OCI-LY3 (cell line): ENCODE data around the gene IQGAP2.

Experiments used
- H2AFZ ChIP-seq: fragments of 200-600, 300-600 bp; shearing (Covaris generic); 2 replicates; pipeline ENCODE4 v1.6.0; 2014; ENCODE audit warnings: antibody characterized with exemption, low read depth, low read length
- H3K27ac ChIP-seq: fragments of 200-600, 300-600 bp; sonication (generic); 2 replicates; pipeline ENCODE4 v1.5.1; 2014; ENCODE audit warnings: mild to moderate bottlenecking, low read length, moderate library complexity, mixed read lengths
- H3K27me3 ChIP-seq: fragments of 200-600, 300-600 bp; sonication (generic); 2 replicates; pipeline ENCODE4 v1.6.1; 2014; ENCODE audit warnings: low read depth, low read length, mixed read lengths
- H3K36me3 ChIP-seq: fragments of 200-600, 300-600 bp; sonication (generic); replicated peaks from 2 replicates; pipeline ENCODE3; 2014; ENCODE audit warnings: low read depth, low read length, mixed read lengths
- H3K4me1 ChIP-seq: fragments of 300-600, 200-600 bp; sonication (generic); 2 replicates; pipeline ENCODE4 v1.6.1; 2014; ENCODE audit warnings: low read length, mixed read lengths
- H3K4me2 ChIP-seq: fragments of 200-600, 300-600 bp; sonication (generic); 2 replicates; pipeline ENCODE4 v1.6.1; 2014; ENCODE audit warnings: low read length, mixed read lengths
- H3K4me3 ChIP-seq: fragments of 300-600, 200-600 bp; sonication (generic); 2 replicates; pipeline ENCODE4 v1.5.1; 2014; ENCODE audit warnings: antibody characterized with exemption, mild to moderate bottlenecking, low read length, moderate library complexity
- H3K79me2 ChIP-seq: fragments of 300-600, 200-600 bp; shearing (Covaris generic); 2 replicates; pipeline ENCODE4 v1.6.1; 2014; ENCODE audit warnings: mild to moderate bottlenecking, low read length, mixed read lengths
- H3K9ac ChIP-seq: fragments of 300-600, 200-600 bp; shearing (Covaris generic); 2 replicates; pipeline ENCODE4 v1.6.0; 2014; ENCODE audit warnings: mild to moderate bottlenecking, low read length, moderate library complexity
- H3K9me3 ChIP-seq: fragments of 200-600, 300-600 bp; shearing (Covaris generic); 2 replicates; pipeline ENCODE4 v1.6.1; 2014; ENCODE audit warnings: low read length, mixed read lengths; ENCODE audit not compliant: insufficient read depth
- H4K20me1 ChIP-seq: fragments of 200-600, 300-600 bp; sonication (generic); 2 replicates; pipeline ENCODE4 v1.6.1; 2016; ENCODE audit warnings: low read length, mixed read lengths; ENCODE audit not compliant: insufficient read depth
- CTCF ChIP-seq: fragments of 200-600, 300-600 bp; sonication (generic); IDR thresholded peaks from 2 replicates; pipeline ENCODE4 v1.5.1; 2014; ENCODE audit warnings: antibody characterized with exemption, low read length, low read depth
- EZH2phosphoT487 ChIP-seq: fragments of 200-600 bp; shearing (Covaris generic); IDR thresholded peaks from 2 replicates; pipeline ENCODE4 v1.6.1; 2018; ENCODE audit warnings: antibody characterized with exemption, mixed run types, low read depth

Gene IQGAP2

GRCh38 chr5:76503929-76504328, 100.8 kb downstream of the IQGAP2 start:
- Histone ChIP-seq H3K27ac (no peak overlapping the region), H3K9me3 (no peaks in the 10 kb centered on the region), H3K4me2 (no peak overlapping the region), H3K79me2 (no peaks in the 10 kb centered on the region), H2AFZ (no peak overlapping the region), H4K20me1 (no peaks in the 10 kb centered on the region), H3K9ac (no peak overlapping the region), H3K36me3 (no peaks in the 10 kb centered on the region), H3K4me3 (no peak overlapping the region), H3K4me1 (no peaks in the 10 kb centered on the region), H3K27me3 (no peaks in the 10 kb centered on the region)
- TF ChIP-seq CTCF (no peak), EZH2phosphoT487 (no peak)

- Histone ChIP-seq H3K79me2 (no peaks in the 10 kb centered on the region), H3K27me3 (no peaks in the 10 kb centered on the region), H3K4me3 (no peak overlapping the region), H3K4me1 (no peaks in the 10 kb centered on the region), H4K20me1 (no peaks in the 10 kb centered on the region), H3K9ac (no peak overlapping the region), H3K4me2 (no peak overlapping the region), H3K36me3 (no peaks in the 10 kb centered on the region), H3K27ac (no peak overlapping the region), H3K9me3 (no peaks in the 10 kb centered on the region), H2AFZ (no peak overlapping the region)
- TF ChIP-seq EZH2phosphoT487 = no peak
- no peak for TF ChIP-seq CTCF
Measured at GRCh38 chr5:76504901-76505564, 101.9 kb downstream of the IQGAP2 start.

- Histone ChIP-seq H3K4me1 (no peaks in the 10 kb centered on the region), H2AFZ (no peak overlapping the region), H3K9ac (no peak overlapping the region), H4K20me1 (no peaks in the 10 kb centered on the region), H3K9me3 (no peaks in the 10 kb centered on the region), H3K4me2 (no peak overlapping the region), H3K36me3 (no peaks in the 10 kb centered on the region), H3K27ac (no peak overlapping the region), H3K4me3 (no peak overlapping the region), H3K79me2 (no peaks in the 10 kb centered on the region), H3K27me3 (no peaks in the 10 kb centered on the region)
- no peak for TF ChIP-seq CTCF
- no peak for TF ChIP-seq EZH2phosphoT487
Measured at GRCh38 chr5:76513476-76513875, 110.4 kb downstream of the IQGAP2 start.

GRCh38 chr5:76514292-76514691, 111.2 kb downstream of the IQGAP2 start:
- Histone ChIP-seq H3K4me2 (no peak overlapping the region), H3K4me3 (no peak overlapping the region), H3K79me2 (no peaks in the 10 kb centered on the region), H4K20me1 (no peaks in the 10 kb centered on the region), H3K4me1 (no peaks in the 10 kb centered on the region), H3K27ac (no peak overlapping the region), H3K9me3 (no peaks in the 10 kb centered on the region), H3K9ac (no peak overlapping the region), H3K36me3 (no peaks in the 10 kb centered on the region), H2AFZ (no peak overlapping the region), H3K27me3 (no peaks in the 10 kb centered on the region)
- TF ChIP-seq EZH2phosphoT487 (no peak), CTCF (no peak)
